Measurements from ENCODE around the gene GNAL.

The GNAL gene

DNA sequence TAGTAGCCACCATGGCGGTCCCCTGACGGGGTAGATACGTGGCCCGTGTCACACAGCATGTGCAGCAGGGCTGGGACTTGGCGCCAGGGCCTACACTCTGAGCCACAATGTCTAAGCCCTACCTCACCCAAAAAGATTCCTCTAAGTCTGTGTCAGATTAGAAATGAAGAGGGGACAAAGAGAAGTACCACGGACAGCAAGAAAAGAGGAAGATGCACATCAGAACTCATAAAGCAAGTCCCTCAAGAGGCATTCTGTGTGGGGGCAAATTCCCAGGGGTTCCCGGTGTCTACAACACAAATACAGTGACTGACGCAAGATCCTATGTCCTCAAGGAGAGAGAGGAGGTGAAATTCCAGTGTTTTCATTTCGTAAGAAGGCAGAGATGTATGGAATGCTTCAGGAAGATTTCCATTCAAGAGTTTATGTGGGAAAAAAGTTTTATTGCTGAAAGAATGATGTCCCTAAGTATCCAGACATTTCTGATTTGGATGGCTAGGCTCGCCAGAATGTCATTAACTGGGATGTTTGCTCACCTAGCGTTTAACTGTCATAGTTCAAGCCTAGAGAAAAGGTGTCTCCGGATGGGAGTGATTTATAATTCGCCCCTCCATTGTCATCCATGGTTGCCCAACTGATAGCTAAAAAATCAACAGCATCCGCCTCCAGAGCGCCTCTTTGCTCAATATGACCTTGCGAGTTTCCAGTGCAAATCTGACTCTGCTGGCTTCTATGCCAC, 86.5 kb downstream of the GNAL start:
- no peak for DNase-seq

DNA sequence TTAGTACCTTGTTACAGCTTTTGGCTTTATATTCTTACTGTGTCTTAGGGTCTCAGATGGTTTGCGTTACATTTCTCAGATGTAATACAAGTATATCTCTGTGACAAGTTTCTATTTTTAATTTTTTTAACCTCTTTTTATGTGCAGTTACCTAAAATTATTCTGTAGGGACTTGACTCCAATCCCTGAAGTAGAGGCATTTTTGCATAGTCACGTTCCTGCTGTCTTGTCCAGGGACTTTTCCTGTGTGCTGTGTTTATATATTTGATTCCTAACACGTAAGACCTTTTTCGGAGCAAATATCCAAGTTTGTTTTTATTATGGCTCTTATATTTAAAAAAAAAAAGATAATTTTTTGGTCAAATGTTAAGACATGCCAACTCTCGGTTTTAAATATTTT, 91.0 kb downstream of the GNAL start:
- no peak for DNase-seq

GRCh38 chr18:11783716-11784331, 94.8 kb downstream of the GNAL start:
- no peak for DNase-seq

- no peak for DNase-seq
Observed at GRCh38 chr18:11784674-11785304, 95.7 kb downstream of the GNAL start.

GRCh38 chr18:11785444-11786055, 96.5 kb downstream of the GNAL start:
- DNase-seq, result no peak

- no peak for DNase-seq
Observed at GRCh38 chr18:11789716-11790510, 100.8 kb downstream of the GNAL start.

DNA sequence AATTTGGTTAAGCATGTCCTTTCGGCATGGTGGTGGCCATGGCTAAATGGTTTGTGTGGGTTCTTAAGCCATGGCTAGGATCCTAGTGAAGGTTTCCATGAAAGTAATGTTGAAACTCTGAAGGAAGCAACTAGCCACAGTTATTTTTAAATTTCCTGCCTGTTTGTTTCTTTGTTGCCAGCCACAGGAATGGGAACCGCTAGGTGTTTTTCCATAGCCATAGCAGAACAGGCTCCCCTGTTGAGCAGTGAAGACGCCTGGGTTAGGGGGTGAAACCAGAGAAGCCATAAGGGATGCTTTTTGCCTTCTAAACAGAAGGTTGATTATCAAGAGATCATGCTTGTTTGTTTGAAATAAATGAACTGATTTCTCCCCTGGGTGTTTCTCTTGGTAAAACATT, 102.1 kb downstream of the GNAL start:
- no peak for DNase-seq

- DNase-seq, result no peak
Observed at GRCh38 chr18:11792632-11793031, 103.6 kb downstream of the GNAL start.

DNA sequence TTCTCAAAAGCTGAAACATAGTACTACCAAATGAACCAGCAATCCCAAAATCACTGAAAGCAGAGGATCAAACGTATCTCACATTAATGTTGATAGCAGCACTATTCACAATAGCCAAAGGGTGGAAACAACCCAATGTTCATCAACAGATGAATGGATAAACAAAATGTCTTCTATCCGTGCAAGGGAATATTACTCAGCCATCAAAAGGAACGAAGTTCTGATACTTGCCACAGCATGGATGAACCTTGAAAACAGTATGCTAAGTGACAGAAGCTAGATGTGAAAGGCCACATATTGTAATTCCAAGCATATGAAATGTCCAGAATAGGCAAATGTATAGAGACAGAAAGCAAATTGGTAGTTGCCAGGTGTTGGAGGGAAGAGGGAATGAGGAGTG, 105.1 kb downstream of the GNAL start:
- DNase-seq, result no peak

DNA sequence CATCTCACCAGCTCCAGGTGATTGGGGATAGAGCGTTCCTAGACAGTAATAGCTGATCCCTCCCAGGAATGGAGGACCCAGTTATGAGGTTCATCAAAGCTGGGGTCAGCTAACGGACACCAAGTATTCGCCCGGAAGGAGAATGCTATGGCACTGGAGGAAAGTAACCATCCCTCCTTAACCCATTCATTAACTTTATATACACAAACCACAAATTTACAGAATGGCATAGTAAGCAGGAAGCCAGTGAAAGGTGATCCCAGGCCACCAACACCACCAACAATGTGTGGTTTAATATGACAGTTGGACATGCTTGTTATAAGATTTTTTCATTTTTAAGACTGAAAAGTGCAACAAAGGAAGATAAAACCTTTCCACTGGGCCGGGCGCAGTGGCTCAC, 106.9 kb downstream of the GNAL start:
- DNase-seq, result no peak

DNA sequence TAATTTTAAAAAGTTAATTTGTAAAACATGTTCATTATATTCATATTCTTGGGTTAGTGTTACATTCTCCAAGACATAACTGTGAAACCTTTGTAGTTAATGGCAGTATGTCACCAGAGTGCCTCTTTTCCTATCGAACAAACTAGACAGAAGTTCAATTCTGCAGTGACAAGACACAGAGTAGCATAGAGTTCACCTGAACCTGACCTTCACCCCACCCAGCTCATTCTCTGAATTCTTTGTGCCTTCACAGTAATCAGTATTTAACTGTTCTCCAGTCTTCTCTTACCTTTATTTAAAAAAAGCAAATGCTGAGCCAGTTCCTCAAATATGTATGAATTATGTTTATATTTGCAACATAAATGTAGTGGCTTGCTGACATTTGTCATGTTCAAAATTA, 109.2 kb downstream of the GNAL start:
- no peak for DNase-seq

GRCh38 chr18:11799066-11799465, 110.0 kb downstream of the GNAL start:
- no peak for DNase-seq

GRCh38 chr18:11800566-11801334, 111.7 kb downstream of the GNAL start:
- no peak for DNase-seq

DNA sequence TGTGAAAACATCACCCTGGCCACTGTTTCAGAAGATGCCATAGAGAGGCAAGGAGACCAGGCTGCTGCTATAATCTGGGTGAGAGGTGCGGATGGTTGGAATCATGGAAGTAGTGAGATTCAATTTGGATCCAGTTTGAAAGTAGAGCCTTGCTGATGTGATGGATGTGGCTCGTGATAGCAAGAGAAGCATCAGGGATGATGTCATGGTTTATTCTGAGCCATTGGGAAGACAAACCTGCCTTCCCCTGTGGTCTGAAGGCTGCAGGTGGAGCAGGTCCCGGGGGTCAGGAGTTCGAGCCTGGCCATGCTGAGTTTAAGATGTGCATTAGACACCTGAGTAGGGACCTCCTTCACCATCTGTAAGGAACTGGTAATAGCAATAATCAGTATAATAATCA, 112.5 kb downstream of the GNAL start:
- no peak for DNase-seq

DNA sequence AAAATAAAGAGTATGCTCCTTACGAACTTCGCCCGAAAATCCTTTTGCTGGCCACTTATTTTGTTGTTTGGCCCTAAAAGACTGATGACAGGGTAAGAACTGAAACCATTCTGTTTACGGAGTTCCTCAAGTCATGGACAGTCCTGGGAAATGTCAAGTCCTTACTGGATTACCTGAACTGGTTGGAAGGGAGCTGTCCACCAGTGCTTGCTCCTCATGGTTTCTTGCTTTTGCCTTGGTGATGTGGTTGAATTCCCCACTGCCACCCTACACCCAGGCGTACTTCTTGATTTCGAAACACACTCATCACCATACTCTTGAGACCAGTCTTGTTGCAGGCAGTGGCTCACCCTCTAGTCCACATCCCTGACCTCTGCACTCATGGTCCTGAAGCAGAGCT, 113.1 kb downstream of the GNAL start:
- no peak for DNase-seq

GRCh38 chr18:11802586-11802985, 113.5 kb downstream of the GNAL start:
- DNase-seq, result no peak

GRCh38 chr18:11807233-11807632, 118.2 kb downstream of the GNAL start:
- DNase-seq, result no peak

GRCh38 chr18:11808001-11808855, 119.2 kb downstream of the GNAL start:
- no peak for DNase-seq

DNA sequence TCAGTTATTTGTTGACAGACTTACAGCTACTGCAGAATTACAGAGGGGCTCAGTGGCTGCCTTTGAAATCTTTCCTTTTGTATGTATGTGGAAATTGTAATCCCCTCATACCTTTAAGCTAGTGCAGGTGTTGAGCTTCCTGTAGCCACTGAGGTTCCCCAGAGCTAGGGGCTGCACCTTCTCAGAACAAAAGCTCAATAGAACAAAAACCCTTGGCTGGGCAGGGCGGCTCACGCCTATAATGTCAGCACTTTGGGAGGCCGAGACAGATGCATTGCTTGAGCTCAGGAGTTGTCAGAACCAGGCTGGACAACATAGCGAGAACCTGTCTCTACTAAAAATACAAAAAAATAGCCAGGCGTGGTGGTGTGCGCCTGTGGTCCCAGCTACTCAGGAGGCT, 120.8 kb downstream of the GNAL start:
- DNase-seq, result no peak

- no peak for DNase-seq
Observed at GRCh38 chr18:11810379-11810778, 121.3 kb downstream of the GNAL start.

GRCh38 chr18:11811009-11811408, 121.9 kb downstream of the GNAL start:
- DNase-seq, result no peak

Data from CD4-positive, alpha-beta T cell treated with Interleukin-4 for 4 hours (primary cell).